K562 (cell line): ENCODE measurements around the gene PTOV1. TPM values are rescaled to one million over a fixed set of nuclear protein-coding genes. Genes with fewer than 3 reads are reported as not detected.

Experiments used
- HNRNPLL ChIP-seq: fragments of 200-400 bp; formaldehyde crosslinking; IDR thresholded peaks from 2 replicates; pipeline ENCODE4 v1.6.1; 2017; ENCODE audit warnings: low read length, low read depth, mild to moderate bottlenecking; ENCODE audit not compliant: poor library complexity, severe bottlenecking
- IRF2 ChIP-seq: sonication (generic); formaldehyde crosslinking; IDR thresholded peaks from 2 replicates; pipeline ENCODE4 v1.8.1; 2022; ENCODE audit warnings: mild to moderate bottlenecking, missing genetic modification reagents
- RBM14 ChIP-seq: fragments of 200-400 bp; formaldehyde crosslinking; IDR thresholded peaks from 2 replicates; pipeline ENCODE4 v1.6.1; 2018; ENCODE audit warnings: low read depth, mild to moderate bottlenecking, low read length, moderate library complexity, borderline replicate concordance; ENCODE audit not compliant: insufficient read depth
- SMARCC2 ChIP-seq: fragments of 450-650 bp; IDR thresholded peaks from 2 replicates; pipeline ENCODE4 v1.6.1; 2017; ENCODE audit warnings: antibody characterized with exemption, moderate library complexity, mild to moderate bottlenecking, low read depth
- ZFP36 ChIP-seq: fragments of 150-350 bp; IDR thresholded peaks from 2 replicates; pipeline ENCODE4 v1.6.1; 2018; ENCODE audit warnings: low read length, low read depth; ENCODE audit not compliant: partially characterized antibody
- ZNF324 ChIP-seq: fragments of 250-450 bp; sonication (Bioruptor Pico); IDR thresholded peaks from 2 replicates; pipeline ENCODE4 v1.4.0; 2020; ENCODE audit warnings: mild to moderate bottlenecking
- ZNF717 ChIP-seq: fragments of 250-450 bp; sonication (Bioruptor Pico); IDR thresholded peaks from 2 replicates; pipeline ENCODE4 v1.5.0; 2021
- ZZZ3 ChIP-seq: fragments of 450-650 bp; IDR thresholded peaks from 2 replicates; pipeline ENCODE4 v1.6.1; 2016; ENCODE audit warnings: antibody characterized with exemption, mild to moderate bottlenecking, moderate library complexity
- polyA plus RNA-seq, 8 experiments: library from polyadenylated mRNA; depleted of rRNA in 4 of 8; stranded (reverse) in 5 of 8; unstranded in 3 of 8; fragments of >200 nt; fragmentation: Nextera tagmentation in 2 of 8; fragmentation: Illumina TruSeq in 1 of 8; extraction: Ambion mirVana in 2 of 8; extraction: Trizol in 1 of 8; gene quantifications; 2 replicates each; pipeline versions ENCODE4 v1.2.1 to v1.2.3, GENCODE V29; 2011 to 2014; ENCODE audit warnings: inconsistent platforms in 1 of 8, missing spikeins in 1 of 8
- total RNA-seq, 7 experiments: library from RNA; depleted of rRNA in 6 of 7; stranded (reverse); fragments of >200 nt in 6 of 7; fragmentation: Illumina TruSeq in 2 of 7; extraction: Trizol in 2 of 7; gene quantifications; 2 replicates each; pipeline versions ENCODE4 v1.2.1 to v1.2.3, GENCODE V29; 2011 to 2021; ENCODE audit warnings: low replicate concordance in 1 of 7
- TF ChIP-seq, protein P1 (sequence below): fragments of 450-650 bp; IDR thresholded peaks from 2 replicates; pipeline ENCODE4 v1.6.1; 2016; ENCODE audit warnings: borderline replicate concordance
- TF ChIP-seq, protein P2 (sequence below), 2 experiments: IDR thresholded peaks in 1 of 2; conservative IDR thresholded peaks in 1 of 2; 2 replicates each; pipeline ENCODE4 v1.6.1; 2016; ENCODE audit warnings: low read depth in 2 of 2, mild to moderate bottlenecking in 1 of 2, missing compliant biosample characterization in 1 of 2, missing genetic modification characterization in 1 of 2, moderate library complexity in 1 of 2
- TF ChIP-seq, protein P3 (sequence below): fragments of 250-450 bp; sonication (Bioruptor Pico); IDR thresholded peaks from 2 replicates; pipeline ENCODE4 v1.4.0; 2020; ENCODE audit warnings: mild to moderate bottlenecking, moderate library complexity
- TF ChIP-seq, protein P4 (sequence below): IDR thresholded peaks from 2 replicates; pipeline ENCODE4 v1.6.1; 2014; ENCODE audit warnings: antibody characterized with exemption
- TF ChIP-seq, protein P5 (sequence below): fragments of 200-800 bp; sonication (Bioruptor generic); IDR thresholded peaks from 2 replicates; pipeline ENCODE4 v1.6.1; 2017; ENCODE audit warnings: missing genetic modification characterization, missing compliant biosample characterization

The PTOV1 gene
- total and polyA plus RNA-seq, 9 of the 15 experiments (the other 6 are each of a cell fraction or from before 2014, with no cell fraction given) = 4.9 to 169 (median 43.5) TPM

DNA sequence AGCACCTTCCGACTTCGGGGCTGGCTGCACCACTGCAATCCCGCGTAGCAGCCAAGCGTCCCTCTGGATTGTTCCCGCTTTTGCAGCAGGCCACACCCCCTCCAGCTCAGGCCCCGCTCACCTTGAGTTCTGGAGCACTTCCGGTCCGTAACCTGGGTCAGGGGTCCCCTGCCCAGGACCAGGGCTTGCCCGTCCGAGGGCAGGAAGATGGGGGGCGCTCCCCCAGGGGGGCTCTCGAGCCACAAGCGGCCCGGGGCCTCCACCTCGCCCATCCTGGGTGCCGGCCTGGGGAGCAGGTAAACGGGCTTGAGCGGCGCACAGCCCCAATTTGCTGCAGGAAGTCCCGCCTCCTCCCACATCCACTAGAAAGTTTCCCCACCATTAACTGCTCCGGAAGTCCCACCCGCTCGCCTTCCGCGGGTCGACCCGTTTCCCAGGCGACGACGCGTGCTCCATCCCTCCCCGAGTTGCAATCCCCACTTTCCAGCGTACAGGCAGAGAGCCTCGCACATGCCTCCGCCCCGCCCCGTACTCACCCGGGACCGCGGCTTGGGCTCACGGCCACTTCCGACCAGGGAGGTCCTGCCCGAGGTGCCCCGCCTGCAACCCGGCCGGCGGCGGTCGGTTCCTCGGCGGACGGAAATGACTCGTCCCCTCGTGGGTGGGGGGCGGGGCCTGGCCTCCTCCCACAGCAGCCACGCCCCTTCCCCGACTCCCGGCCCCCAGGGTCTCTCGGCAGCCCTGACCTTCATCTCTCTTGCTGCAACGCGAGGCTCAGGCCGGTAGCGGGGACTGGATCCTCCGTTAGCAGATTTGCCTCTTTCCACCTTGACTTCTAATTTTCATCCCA is 16.2 kb downstream of the PTOV1 start, which contains the start of gene PNKP (continued):
- TF ChIP-seq, protein P1, sequence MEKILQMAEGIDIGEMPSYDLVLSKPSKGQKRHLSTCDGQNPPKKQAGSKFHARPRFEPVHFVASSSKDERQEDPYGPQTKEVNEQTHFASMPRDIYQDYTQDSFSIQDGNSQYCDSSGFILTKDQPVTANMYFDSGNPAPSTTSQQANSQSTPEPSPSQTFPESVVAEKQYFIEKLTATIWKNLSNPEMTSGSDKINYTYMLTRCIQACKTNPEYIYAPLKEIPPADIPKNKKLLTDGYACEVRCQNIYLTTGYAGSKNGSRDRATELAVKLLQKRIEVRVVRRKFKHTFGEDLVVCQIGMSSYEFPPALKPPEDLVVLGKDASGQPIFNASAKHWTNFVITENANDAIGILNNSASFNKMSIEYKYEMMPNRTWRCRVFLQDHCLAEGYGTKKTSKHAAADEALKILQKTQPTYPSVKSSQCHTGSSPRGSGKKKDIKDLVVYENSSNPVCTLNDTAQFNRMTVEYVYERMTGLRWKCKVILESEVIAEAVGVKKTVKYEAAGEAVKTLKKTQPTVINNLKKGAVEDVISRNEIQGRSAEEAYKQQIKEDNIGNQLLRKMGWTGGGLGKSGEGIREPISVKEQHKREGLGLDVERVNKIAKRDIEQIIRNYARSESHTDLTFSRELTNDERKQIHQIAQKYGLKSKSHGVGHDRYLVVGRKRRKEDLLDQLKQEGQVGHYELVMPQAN = peak; percentile 95
- TF ChIP-seq ZZZ3 = no peak
- TF ChIP-seq, protein P2, sequence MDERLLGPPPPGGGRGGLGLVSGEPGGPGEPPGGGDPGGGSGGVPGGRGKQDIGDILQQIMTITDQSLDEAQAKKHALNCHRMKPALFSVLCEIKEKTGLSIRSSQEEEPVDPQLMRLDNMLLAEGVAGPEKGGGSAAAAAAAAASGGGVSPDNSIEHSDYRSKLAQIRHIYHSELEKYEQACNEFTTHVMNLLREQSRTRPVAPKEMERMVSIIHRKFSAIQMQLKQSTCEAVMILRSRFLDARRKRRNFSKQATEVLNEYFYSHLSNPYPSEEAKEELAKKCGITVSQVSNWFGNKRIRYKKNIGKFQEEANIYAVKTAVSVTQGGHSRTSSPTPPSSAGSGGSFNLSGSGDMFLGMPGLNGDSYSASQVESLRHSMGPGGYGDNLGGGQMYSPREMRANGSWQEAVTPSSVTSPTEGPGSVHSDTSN (CRISPR knock-in tag; IDR thresholded peaks at IDR 0.05; ENCODE audit: low read depth) = no peak
- TF ChIP-seq, protein P2 (tag; conservative IDR thresholded peaks at IDR 0.05; ENCODE audit: low read depth) = no peak
- TF ChIP-seq RBM14 = no peak
- no peak for TF ChIP-seq ZNF324 (CRISPR knock-in tag)
- TF ChIP-seq, protein P3, sequence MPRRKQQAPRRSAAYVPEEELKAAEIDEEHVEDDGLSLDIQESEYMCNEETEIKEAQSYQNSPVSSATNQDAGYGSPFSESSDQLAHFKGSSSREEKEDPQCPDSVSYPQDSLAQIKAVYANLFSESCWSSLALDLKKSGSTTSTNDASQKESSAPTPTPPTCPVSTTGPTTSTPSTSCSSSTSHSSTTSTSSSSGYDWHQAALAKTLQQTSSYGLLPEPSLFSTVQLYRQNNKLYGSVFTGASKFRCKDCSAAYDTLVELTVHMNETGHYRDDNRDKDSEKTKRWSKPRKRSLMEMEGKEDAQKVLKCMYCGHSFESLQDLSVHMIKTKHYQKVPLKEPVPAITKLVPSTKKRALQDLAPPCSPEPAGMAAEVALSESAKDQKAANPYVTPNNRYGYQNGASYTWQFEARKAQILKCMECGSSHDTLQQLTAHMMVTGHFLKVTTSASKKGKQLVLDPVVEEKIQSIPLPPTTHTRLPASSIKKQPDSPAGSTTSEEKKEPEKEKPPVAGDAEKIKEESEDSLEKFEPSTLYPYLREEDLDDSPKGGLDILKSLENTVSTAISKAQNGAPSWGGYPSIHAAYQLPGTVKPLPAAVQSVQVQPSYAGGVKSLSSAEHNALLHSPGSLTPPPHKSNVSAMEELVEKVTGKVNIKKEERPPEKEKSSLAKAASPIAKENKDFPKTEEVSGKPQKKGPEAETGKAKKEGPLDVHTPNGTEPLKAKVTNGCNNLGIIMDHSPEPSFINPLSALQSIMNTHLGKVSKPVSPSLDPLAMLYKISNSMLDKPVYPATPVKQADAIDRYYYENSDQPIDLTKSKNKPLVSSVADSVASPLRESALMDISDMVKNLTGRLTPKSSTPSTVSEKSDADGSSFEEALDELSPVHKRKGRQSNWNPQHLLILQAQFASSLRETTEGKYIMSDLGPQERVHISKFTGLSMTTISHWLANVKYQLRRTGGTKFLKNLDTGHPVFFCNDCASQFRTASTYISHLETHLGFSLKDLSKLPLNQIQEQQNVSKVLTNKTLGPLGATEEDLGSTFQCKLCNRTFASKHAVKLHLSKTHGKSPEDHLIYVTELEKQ = no peak
- TF ChIP-seq SMARCC2 = no peak
- TF ChIP-seq, protein P4, sequence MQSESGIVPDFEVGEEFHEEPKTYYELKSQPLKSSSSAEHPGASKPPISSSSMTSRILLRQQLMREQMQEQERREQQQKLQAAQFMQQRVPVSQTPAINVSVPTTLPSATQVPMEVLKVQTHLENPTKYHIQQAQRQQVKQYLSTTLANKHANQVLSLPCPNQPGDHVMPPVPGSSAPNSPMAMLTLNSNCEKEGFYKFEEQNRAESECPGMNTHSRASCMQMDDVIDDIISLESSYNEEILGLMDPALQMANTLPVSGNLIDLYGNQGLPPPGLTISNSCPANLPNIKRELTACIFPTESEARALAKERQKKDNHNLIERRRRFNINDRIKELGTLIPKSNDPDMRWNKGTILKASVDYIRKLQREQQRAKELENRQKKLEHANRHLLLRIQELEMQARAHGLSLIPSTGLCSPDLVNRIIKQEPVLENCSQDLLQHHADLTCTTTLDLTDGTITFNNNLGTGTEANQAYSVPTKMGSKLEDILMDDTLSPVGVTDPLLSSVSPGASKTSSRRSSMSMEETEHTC = peak; percentile 51; the same call in 1 of the 2 replicates
- TF ChIP-seq IRF2 (CRISPR knock-in tag) = no peak
- no peak for TF ChIP-seq ZFP36
- TF ChIP-seq ZNF717 (CRISPR knock-in tag) = no peak
- TF ChIP-seq HNRNPLL = peak; percentile 51
- TF ChIP-seq, protein P5, sequence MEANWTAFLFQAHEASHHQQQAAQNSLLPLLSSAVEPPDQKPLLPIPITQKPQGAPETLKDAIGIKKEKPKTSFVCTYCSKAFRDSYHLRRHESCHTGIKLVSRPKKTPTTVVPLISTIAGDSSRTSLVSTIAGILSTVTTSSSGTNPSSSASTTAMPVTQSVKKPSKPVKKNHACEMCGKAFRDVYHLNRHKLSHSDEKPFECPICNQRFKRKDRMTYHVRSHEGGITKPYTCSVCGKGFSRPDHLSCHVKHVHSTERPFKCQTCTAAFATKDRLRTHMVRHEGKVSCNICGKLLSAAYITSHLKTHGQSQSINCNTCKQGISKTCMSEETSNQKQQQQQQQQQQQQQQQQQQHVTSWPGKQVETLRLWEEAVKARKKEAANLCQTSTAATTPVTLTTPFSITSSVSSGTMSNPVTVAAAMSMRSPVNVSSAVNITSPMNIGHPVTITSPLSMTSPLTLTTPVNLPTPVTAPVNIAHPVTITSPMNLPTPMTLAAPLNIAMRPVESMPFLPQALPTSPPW (CRISPR knock-in tag) = peak; percentile 80
